Endodermal cell (in vitro differentiated cells): ENCODE data around the gene RASGRP3. TPM values are rescaled to one million over a fixed set of nuclear protein-coding genes. Genes with fewer than 3 reads are reported as not detected.

Source experiments
- DNase-seq: peaks from one replicate; pipeline ENCODE4 v3.0.0-alpha.2; 2017
- H3K27ac ChIP-seq: 2 replicates; pipeline ENCODE4 v1.5.1; 2013; ENCODE audit warnings: mild to moderate bottlenecking, low read depth, low read length, moderate library complexity
- H3K27me3 ChIP-seq: 2 replicates; pipeline ENCODE4 v1.6.1; 2013; ENCODE audit warnings: mild to moderate bottlenecking, low read length, moderate library complexity; ENCODE audit not compliant: insufficient read depth, control insufficient read depth, poor library complexity, severe bottlenecking
- H3K36me3 ChIP-seq: 2 replicates; pipeline ENCODE4 v1.7.0; 2013; ENCODE audit warnings: mild to moderate bottlenecking, low read length, moderate library complexity; ENCODE audit not compliant: control insufficient read depth, insufficient read depth
- H3K4me1 ChIP-seq: one replicate; pipeline ENCODE4 v1.7.0; 2013; ENCODE audit warnings: low read length; ENCODE audit not compliant: control insufficient read depth, insufficient read depth
- H3K4me3 ChIP-seq: 2 replicates; pipeline ENCODE4 v1.5.1; 2013; ENCODE audit warnings: mild to moderate bottlenecking, low read length, moderate library complexity
- H3K9ac ChIP-seq: 2 replicates; pipeline ENCODE4 v1.6.1; 2013; ENCODE audit warnings: mild to moderate bottlenecking, low read length, moderate library complexity; ENCODE audit not compliant: poor library complexity, severe bottlenecking; ENCODE audit errors: extremely low read depth
- H3K9me3 ChIP-seq: 2 replicates; pipeline ENCODE4 v1.6.1; 2013; ENCODE audit warnings: mild to moderate bottlenecking, low read length, moderate library complexity; ENCODE audit not compliant: control insufficient read depth
- H3K27ac Mint-ChIP-seq: 2 replicates; pipeline ENCODE4 v1.8.0; 2020; ENCODE audit warnings: mixed read lengths
- H3K27me3 Mint-ChIP-seq: 2 replicates; pipeline ENCODE4 v1.8.0; 2021; ENCODE audit warnings: mild to moderate bottlenecking, mixed read lengths; ENCODE audit not compliant: insufficient read depth
- H3K36me3 Mint-ChIP-seq: 2 replicates; pipeline ENCODE4 v1.8.0; 2020; ENCODE audit warnings: low read depth, mixed read lengths
- H3K4me1 Mint-ChIP-seq: 2 replicates; pipeline ENCODE4 v1.8.0; 2020; ENCODE audit warnings: mixed read lengths
- H3K4me3 Mint-ChIP-seq: 2 replicates; pipeline ENCODE4 v1.8.0; 2020; ENCODE audit warnings: mild to moderate bottlenecking, moderate library complexity, mixed read lengths
- H3K9me3 Mint-ChIP-seq: 2 replicates; pipeline ENCODE4 v1.8.0; 2020; ENCODE audit warnings: mild to moderate bottlenecking, mixed read lengths
- WGBS, 2 experiments: methylation state at CpG; one replicate each; pipeline versions ENCODE4 v1.1.5 to v1.1.7; 2013; ENCODE audit warnings: missing lambda C conversion rate in 2 of 2, mixed read lengths in 1 of 2; ENCODE audit not compliant: insufficient coverage in 1 of 2, insufficient read length in 1 of 2; 5-methylcytosine and 5-hydroxymethylcytosine counted together
- total RNA-seq, 2 donors: library from RNA; stranded (reverse); fragmentation: NEBNext Ultra II Directional in 1 of 2; extraction: Animal tissue kit (Norgen Biotek cat#: 25700) in 1 of 2; gene quantifications; 2 replicates in 1 of 2; 3 replicates in 1 of 2; pipeline ENCODE4 v1.2.1, GENCODE V29; 2021
- TF ChIP-seq, protein P1 (sequence below): fragments of 200-600 bp; sonication (generic); conservative IDR thresholded peaks from 2 replicates; pipeline ENCODE4 v1.5.0; 2021; ENCODE audit warnings: antibody characterized with exemption, mild to moderate bottlenecking

The RASGRP3 gene
- total RNA-seq, 2 donors from 2014 or later, result 0.29 TPM; not detected in 1

GRCh38 chr2:33577668-33578067 is 101.2 kb downstream of the RASGRP3 start:
- no peak overlapping the region for H3K27ac ChIP-seq
- no peak overlapping the region for H3K9ac ChIP-seq
- TF ChIP-seq, protein P1, sequence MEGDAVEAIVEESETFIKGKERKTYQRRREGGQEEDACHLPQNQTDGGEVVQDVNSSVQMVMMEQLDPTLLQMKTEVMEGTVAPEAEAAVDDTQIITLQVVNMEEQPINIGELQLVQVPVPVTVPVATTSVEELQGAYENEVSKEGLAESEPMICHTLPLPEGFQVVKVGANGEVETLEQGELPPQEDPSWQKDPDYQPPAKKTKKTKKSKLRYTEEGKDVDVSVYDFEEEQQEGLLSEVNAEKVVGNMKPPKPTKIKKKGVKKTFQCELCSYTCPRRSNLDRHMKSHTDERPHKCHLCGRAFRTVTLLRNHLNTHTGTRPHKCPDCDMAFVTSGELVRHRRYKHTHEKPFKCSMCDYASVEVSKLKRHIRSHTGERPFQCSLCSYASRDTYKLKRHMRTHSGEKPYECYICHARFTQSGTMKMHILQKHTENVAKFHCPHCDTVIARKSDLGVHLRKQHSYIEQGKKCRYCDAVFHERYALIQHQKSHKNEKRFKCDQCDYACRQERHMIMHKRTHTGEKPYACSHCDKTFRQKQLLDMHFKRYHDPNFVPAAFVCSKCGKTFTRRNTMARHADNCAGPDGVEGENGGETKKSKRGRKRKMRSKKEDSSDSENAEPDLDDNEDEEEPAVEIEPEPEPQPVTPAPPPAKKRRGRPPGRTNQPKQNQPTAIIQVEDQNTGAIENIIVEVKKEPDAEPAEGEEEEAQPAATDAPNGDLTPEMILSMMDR, result no peak
- no peak for DNase-seq
- no peak overlapping the region for H3K4me3 ChIP-seq
- H3K27me3 ChIP-seq, result no peaks in the 10 kb centered on the region
- no peak overlapping the region for H3K4me3 Mint-ChIP-seq
- H3K9me3 Mint-ChIP-seq, result no peaks in the 10 kb centered on the region
- H3K4me1 Mint-ChIP-seq, result peaks cover 8% of the 10 kb centered on the region
- H3K4me1 ChIP-seq, result no peaks in the 10 kb centered on the region
- H3K36me3 ChIP-seq, result no peaks in the 10 kb centered on the region
- no peaks in the 10 kb centered on the region for H3K27me3 Mint-ChIP-seq
- no peak overlapping the region for H3K27ac Mint-ChIP-seq
- WGBS, 2 experiments, result 86% methylated on average over 2 of the region's 2 CpGs; no CpG with 5 or more reads in 1 of the 2 experiments
- H3K9me3 ChIP-seq, result no peaks in the 10 kb centered on the region
- no peaks in the 10 kb centered on the region for H3K36me3 Mint-ChIP-seq

GRCh38 chr2:33579227-33579626 is 102.8 kb downstream of the RASGRP3 start:
- WGBS, 2 experiments, result 95 to 98% methylated on average over 4 to 5 of the region's 5 CpGs
- H3K9ac ChIP-seq, result no peak overlapping the region

DNA sequence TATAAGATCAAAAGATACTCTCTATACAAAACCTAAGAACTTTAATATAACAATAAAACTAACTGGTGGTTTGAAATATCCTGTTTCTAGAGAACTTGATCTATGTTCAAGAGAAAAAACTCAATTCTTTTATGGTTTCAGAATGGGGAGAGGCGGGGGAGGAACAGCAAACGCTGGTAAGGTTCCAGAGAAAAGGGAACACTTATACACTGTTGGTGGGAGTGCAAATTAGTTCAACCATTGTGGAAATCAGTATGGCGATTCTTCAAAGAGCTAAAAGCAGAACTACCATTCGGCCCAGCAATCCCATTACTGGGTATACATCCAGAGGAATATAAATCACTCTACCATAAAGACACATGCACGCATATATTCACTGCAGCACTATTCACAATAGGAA is 105.4 kb downstream of the RASGRP3 start:
- Histone ChIP-seq H3K9ac (no peak overlapping the region), H3K27ac (no peak overlapping the region), H3K4me1 (peaks cover 2% of the 10 kb centered on the region), H3K27me3 (no peaks in the 10 kb centered on the region), H3K4me3 (no peak overlapping the region), H3K36me3 (peaks cover 32% of the 10 kb centered on the region), H3K9me3 (no peaks in the 10 kb centered on the region)
- Mint-ChIP-seq H3K36me3 (peaks cover 18% of the 10 kb centered on the region), H3K4me3 (no peak overlapping the region), H3K9me3 (no peaks in the 10 kb centered on the region), H3K27ac (no peak overlapping the region), H3K4me1 (peaks cover 11% of the 10 kb centered on the region), H3K27me3 (no peaks in the 10 kb centered on the region)
- DNase-seq, result no peak
- TF ChIP-seq, protein P1, result no peak
- WGBS, 2 experiments, result 83 to 89% methylated on average over 5 of the region's 5 CpGs

More at GRCh38 chr2:33579227-33579626, 102.8 kb downstream of the RASGRP3 start:
- Histone ChIP-seq H3K27me3 (no peaks in the 10 kb centered on the region), H3K9me3 (no peaks in the 10 kb centered on the region), H3K36me3 (peaks cover 8% of the 10 kb centered on the region), H3K4me3 (no peak overlapping the region), H3K27ac (no peak overlapping the region), H3K4me1 (peaks cover 2% of the 10 kb centered on the region)
- DNase-seq, result no peak
- Mint-ChIP-seq H3K27ac (no peak overlapping the region), H3K4me3 (no peak overlapping the region), H3K9me3 (no peaks in the 10 kb centered on the region), H3K27me3 (no peaks in the 10 kb centered on the region), H3K4me1 (peaks cover 11% of the 10 kb centered on the region), H3K36me3 (no peaks in the 10 kb centered on the region)
- TF ChIP-seq, protein P1, result no peak
